AG04449 (cell line): ENCODE measurements around the gene FGD2.

Experiments
- CTCF ChIA-PET: fragments of 350-600 bp; formaldehyde crosslinking; extraction: SDS; loops from one replicate; lab custom pipeline; 2021; ENCODE audit warnings: antibody characterized with exemption; lab: Yijun Ruan, JAX
- POLR2A ChIA-PET: fragments of 400-600, 350-600 bp; formaldehyde crosslinking; extraction: SDS; loops from one replicate; lab custom pipeline; 2020; ENCODE audit warnings: antibody characterized with exemption, inconsistent platforms; lab: Yijun Ruan, JAX
- DNase-seq: peaks from one replicate; pipeline ENCODE4 v3.0.0-alpha.2; 2010; ENCODE audit warnings: low read depth, low spot score
- H3K4me3 ChIP-seq: 2 replicates; pipeline ENCODE4 v1.5.1; 2011; ENCODE audit warnings: low read depth, mild to moderate bottlenecking, control low read depth, low read length
- TF ChIP-seq, protein P1 (sequence below): IDR thresholded peaks from one replicate; pipeline ENCODE4 v1.5.1; 2011; ENCODE audit warnings: mild to moderate bottlenecking, moderate library complexity, low read length, control low read depth, inconsistent platforms; ENCODE audit not compliant: insufficient read depth; ENCODE audit errors: missing control alignments

Gene FGD2, protein sequence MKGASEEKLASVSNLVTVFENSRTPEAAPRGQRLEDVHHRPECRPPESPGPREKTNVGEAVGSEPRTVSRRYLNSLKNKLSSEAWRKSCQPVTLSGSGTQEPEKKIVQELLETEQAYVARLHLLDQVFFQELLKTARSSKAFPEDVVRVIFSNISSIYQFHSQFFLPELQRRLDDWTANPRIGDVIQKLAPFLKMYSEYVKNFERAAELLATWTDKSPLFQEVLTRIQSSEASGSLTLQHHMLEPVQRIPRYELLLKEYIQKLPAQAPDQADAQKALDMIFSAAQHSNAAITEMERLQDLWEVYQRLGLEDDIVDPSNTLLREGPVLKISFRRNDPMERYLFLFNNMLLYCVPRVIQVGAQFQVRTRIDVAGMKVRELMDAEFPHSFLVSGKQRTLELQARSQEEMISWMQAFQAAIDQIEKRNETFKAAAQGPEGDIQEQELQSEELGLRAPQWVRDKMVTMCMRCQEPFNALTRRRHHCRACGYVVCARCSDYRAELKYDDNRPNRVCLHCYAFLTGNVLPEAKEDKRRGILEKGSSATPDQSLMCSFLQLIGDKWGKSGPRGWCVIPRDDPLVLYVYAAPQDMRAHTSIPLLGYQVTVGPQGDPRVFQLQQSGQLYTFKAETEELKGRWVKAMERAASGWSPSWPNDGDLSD

DNA sequence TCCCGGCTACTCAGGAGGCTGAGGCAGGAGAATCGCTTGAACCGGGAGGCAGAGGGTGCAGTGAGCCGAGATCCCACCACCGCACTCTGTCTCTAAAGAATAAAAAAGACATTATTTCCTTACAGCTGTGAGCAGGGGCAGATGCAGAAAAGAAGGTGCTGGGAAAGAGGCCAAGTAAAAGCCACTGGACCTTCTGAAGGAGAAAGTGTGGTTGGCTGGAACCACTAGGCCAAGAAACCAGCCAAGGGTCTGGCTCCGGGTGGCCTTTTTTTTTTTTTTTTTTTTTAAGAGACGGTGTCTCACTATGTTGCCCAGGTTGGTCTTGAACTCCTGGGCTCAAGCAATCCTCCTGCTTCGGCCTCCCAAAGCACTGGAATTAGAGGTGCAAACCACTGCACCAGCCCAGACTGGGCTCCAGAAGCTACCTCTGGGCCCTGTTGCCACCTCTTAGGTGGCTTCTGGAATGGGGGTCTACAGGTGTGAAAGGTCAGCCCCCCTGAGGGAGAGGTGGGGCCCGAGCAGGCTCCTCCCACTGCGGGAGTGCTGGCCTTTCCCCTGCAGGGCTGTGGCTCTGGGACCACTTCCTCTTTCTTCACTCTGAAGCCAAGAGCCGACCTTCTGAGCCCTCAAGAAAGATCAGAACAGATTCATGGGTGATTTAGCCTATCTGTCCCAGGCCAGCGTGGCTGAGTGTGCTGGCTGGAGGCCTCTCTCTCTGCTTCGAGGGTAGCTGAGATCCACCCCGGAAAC, at the start of gene FGD2:
Gene FGD2 (plus strand): TSS at position 595 of the 750 bp plus-strand sequence. CDS start 163 bp downstream, outside the sequence.
- POLR2A ChIA-PET = no interaction called here
- CTCF ChIA-PET = interaction anchor here (1.9 to 4.2 kb wide), 2 partner anchors 8 to 12 kb away, joined by 5 to 55 read pairs; no protein-coding TSS in a partner anchor
- no peak within 1 kb of the TSS for H3K4me3 ChIP-seq
- TF ChIP-seq, protein P1, sequence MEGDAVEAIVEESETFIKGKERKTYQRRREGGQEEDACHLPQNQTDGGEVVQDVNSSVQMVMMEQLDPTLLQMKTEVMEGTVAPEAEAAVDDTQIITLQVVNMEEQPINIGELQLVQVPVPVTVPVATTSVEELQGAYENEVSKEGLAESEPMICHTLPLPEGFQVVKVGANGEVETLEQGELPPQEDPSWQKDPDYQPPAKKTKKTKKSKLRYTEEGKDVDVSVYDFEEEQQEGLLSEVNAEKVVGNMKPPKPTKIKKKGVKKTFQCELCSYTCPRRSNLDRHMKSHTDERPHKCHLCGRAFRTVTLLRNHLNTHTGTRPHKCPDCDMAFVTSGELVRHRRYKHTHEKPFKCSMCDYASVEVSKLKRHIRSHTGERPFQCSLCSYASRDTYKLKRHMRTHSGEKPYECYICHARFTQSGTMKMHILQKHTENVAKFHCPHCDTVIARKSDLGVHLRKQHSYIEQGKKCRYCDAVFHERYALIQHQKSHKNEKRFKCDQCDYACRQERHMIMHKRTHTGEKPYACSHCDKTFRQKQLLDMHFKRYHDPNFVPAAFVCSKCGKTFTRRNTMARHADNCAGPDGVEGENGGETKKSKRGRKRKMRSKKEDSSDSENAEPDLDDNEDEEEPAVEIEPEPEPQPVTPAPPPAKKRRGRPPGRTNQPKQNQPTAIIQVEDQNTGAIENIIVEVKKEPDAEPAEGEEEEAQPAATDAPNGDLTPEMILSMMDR = no peak
- no peak for DNase-seq

DNA sequence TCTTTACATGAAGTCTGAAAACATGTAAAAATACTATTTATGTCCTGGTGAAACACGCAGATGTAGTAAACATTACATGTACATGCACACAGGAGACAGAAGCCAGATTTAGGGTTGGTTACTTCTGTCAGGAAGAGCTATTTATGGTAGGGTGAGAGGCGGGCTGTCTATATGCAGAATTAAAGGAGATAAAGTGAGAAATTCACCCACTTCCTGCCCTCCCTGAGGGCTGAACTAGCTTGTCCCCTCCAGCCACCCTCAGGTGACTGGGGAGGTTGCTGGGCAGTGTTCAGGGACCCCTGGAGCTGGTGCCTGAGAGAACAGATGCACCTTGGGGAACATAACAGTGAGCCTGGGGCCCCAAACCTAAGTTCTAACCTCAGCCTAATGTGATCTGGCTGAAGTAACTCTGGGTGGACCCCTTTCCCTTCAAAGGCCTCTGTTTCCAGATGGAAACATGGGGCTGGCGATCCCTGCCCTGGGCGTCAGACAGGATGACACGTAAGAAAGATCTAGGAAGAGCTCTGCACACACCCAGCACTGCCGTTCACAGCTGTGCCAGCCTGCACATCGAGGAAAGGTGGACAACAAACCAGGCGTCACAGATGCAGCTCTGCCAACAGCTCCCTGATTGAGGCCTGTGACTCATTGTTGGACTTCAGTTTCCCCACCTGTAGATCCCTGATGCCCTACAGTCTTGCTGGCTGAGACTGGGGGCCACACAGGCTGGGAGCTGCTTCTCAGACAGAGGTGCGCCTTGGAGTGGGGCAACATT, 49.6 kb upstream of the FGD2 start:
- DNase-seq = no peak
- ChIA-PET POLR2A (no interaction called here), CTCF (interaction anchor here (0.7 to 3.5 kb wide), 6 partner anchors 19 to 189 kb away, joined by 3 to 16 read pairs (median 6); partner anchors contain the start of gene C6orf89)
- H3K4me3 ChIP-seq = no peak overlapping the region
- TF ChIP-seq, protein P1 = no peak

DNA sequence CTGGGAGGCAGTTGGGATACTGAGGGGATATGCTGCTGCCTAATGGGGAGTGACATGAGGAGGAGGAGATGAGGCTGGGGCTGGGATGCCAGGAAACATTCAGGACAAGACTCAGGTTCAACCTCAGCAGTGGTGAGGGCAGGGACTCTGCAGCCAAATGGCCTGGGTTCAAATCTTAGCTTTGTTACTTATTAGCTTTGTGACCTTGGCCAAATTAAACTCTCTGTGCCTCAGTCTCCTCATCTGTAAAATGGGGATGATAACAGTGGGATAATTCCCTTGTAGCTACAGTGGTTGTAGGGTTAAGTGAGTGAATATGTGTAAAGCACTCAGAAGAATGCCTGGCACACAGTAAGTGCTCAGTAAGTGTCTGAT, 49.0 kb upstream of the FGD2 start:
- no peak overlapping the region for H3K4me3 ChIP-seq
- TF ChIP-seq, protein P1 = no peak
- ChIA-PET POLR2A (no interaction called here), CTCF (interaction anchor here (0.8 to 3.5 kb wide), 5 partner anchors 19 to 191 kb away, joined by 3 to 16 read pairs (median 4); partner anchors contain the start of gene C6orf89)
- no peak for DNase-seq

DNA sequence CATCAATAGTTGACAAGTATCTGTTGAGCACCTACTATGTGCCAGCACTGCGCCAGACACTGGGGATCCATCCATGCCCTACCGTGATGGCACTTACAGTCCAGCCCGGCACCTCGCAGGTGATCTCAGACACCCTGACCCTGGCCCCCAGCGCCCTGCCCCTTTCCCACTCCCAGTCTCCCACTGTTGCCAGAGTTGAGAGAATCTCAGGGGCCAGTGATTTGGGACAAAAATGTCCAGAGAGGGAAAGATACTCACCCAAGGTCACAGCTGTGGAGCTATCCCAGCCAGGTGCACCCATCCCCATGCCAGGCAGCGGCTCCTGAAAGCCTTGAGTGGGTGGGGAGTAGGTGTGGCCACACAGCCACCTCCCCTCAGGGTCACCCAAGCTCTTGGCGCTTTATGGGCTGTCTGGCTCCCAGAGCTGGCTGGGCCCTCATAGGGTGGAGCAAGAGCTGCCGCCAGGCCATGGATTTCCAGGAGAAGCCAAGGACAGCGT, 47.6 kb upstream of the FGD2 start:
- TF ChIP-seq, protein P1 = no peak
- CTCF ChIA-PET = interaction anchor here (0.7 to 1.1 kb wide), 2 partner anchors 20 to 60 kb away, joined by 3 read pairs; no protein-coding TSS in a partner anchor
- POLR2A ChIA-PET = no interaction called here
- H3K4me3 ChIP-seq = no peak overlapping the region
- no peak for DNase-seq

DNA sequence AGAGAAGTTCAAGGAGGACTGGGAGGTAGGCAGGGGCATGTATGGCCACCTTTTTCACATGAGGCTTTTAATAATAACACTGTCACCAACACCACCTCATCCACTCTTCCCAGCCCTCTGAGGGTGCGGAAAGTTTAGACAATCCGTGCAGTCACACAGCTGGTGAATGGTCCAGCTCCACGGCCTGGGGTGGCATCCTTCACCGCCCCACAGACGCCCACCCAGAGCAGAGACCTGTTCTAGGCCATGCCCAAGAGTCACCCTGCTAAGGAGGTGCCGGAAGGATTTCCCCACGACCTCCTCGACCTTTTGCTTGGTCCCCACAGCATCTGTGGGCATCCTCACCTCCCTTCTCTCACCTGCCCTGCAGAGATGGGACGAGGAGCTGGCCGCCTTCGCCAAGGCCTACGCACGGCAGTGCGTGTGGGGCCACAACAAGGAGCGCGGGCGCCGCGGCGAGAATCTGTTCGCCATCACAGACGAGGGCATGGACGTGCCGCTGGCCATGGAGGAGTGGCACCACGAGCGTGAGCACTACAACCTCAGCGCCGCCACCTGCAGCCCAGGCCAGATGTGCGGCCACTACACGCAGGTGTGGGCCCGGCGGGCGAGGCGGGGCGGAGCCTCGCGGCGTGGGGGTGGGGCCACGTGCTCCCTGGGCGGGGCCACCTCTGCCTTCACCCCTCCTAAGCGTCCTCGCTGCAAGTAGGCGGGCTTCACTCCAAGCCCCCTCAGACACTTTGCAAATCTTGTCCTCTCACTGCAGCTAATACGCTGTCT, 46.5 kb upstream of the FGD2 start:
- CTCF ChIA-PET = no interaction called here
- POLR2A ChIA-PET = no interaction called here
- DNase-seq = no peak
- H3K4me3 ChIP-seq = no peak overlapping the region
- TF ChIP-seq, protein P1 = no peak
